Measurements from ENCODE around the gene NAV2.

NAV2 gene

DNA sequence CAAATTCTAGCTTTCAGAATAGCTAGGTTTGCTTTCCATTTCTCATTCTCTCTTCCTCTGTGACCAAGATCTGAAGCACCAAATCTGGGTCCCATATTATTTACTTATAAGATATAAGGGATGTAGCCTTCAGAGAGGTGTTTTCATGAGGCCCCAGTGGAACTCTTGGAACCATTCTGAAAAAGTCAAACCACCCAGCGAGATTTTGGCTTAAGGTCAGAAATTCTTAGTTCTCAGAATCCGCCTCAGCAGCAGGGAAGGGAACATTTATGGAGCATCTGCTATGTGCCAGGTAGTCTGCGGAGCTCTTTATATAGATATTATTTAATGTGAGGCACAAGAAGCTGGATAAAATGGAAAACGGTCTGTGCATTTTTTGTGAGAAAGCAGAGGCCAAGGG is 6.3 kb downstream of the NAV2 start:
- no peak for DNase-seq

- DNase-seq = no peak
These were observed 7.3 kb downstream of the NAV2 start for GRCh38 chr11:19719960-19720359.

DNA sequence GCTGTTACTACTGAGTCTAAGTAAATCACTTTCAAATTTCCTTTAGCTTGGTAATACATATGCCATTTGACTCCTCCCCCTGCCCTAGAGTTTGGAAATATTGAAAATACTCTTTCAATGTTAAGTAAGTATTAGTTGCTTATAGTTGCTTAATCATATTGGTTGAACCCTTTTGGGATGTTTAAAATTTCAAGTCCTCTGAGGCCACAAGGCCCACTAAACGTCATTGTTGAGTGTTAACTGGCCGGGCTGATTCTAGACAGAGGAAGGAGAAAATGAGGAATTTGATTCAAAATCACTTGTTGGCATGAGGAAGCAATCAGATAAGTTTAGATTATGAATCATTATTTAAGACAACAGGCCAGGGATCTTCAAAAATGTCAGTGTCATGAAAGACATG is 8.5 kb downstream of the NAV2 start:
- no peak for DNase-seq

GRCh38 chr11:19722702-19723101 is 10.1 kb downstream of the NAV2 start:
- no peak for DNase-seq

- no peak for DNase-seq
These were observed 11.1 kb downstream of the NAV2 start for GRCh38 chr11:19723572-19724342.

DNA sequence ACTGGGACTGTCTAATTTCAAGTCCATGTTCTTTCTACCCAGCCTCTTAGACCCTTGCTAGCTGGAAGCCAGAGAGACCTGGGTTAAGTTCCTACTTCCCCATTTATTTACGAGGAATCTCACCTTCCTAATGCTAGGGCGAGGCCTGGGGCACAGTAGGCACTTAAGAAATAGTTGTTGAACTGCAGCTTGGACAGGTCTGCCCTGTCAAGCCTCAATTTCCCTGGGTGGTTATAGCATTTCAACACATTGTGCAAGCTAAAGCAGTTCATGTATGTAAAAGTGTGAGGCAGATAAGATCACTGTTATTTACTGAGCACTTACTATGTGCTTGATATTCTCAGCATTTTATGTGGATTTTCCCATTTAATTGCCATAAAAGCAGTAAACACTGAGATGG is 12.1 kb downstream of the NAV2 start:
- no peak for DNase-seq

DNA sequence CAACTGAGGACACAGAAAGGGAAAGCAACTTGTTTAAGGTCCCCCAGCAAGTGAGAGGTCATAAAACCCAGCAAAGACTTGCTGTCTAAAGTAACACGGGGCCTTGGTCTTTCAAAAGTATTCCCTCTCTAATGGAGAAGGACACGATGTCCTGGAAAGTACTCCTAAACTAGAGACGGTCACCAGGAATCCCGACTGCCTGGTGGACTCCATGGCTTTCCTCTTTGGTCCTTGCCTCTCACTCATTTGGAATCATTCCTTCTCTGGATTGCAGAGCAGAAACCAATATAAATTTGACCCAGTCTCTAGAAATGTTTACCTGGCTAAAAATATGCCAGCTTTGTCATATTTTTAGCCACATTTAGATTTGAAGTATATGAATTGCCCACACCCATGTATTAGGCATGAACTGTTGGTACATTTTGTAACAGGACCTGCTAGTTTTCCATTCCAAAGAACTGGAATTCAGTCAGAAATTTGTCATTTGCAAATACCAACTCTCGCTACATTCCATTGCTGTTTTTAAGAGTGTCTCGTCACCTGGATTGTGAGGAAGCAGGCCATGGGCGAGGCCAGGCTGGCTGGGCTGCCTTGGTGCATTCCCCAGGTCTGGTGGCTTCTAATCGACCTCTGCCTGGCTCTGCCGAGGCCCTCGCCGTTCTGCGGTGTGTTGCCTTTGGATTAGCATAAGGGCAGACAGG is 12.9 kb downstream of the NAV2 start:
- DNase-seq = no peak

DNA sequence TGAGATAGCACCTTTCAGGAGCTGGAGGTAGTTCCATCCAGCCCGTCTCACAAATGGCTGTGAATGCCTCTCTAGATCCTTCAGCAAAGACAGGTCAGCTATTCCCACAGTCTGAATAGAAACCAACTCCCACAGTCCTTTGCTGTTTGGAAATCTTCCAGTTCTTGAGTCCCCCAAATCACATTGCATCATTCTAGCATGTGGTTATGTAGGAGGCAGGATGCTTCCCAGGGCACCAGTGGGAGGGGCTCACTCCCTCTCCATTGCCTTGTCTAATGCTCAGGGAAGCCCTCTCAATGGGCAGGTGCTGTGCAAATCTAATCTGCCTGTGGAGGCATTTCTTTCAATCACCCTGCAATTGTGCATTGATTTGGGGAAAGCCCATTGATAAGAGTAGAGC is 14.6 kb downstream of the NAV2 start:
- DNase-seq = no peak

DNA sequence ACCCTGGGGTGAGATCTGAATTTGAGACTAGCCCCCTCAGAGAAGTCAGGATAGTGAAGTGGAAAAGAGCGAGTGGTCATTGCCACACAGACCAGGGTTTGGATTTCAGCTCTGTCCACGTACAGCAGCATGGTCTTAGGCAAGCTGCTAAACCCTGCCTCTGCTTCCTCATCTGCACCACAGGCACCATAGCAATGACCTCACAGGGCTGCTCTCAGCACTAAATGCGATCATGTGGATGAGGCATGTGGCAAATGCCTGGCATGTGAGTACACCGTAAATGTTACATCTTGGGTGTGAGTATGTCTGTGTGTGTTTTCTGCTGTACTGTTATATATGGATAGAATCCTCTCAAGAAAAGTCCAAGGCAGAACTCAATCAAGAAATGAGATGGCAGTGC is 15.8 kb downstream of the NAV2 start:
- no peak for DNase-seq

GRCh38 chr11:19729141-19729540 is 16.5 kb downstream of the NAV2 start:
- DNase-seq = no peak

DNA sequence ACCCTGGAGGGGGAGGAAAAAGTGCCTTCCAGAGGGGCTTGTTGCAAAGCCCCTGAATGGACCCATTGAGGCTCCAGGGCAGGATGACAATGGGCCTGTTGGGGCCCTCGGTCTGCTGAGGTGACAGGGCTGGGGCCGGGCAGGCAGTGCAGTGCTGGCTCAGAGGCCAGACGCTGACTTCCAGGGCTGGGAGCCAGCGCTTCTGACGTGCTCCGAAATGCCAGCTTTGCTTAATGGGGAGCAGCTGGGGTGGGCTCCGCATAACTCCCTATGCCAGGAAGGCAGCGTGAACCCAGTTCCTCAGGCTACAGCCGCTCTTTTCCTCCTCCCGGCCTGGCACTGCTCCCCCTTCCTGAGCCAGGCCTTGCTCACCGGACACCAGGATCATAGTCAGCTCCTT is 17.7 kb downstream of the NAV2 start:
- no peak for DNase-seq

DNA sequence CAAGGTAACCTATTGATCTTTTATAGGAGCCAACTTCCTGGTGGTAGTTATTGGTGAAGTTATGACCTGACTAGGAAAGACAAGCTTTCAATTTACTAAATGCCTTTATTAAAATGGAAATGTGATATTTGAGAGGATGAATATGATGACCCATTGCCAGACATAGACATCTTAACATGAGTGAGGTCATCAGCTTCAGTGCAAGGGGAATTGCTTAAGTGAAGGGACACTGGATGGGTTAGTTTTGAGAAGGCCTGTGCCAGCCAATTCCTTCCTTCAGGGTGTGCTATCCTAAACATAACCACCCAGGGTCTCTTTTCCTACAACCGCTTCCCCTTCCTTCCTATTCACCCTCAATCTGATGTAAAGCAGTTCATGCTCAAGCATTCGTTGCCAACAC is 21.5 kb downstream of the NAV2 start:
- DNase-seq = no peak

DNA sequence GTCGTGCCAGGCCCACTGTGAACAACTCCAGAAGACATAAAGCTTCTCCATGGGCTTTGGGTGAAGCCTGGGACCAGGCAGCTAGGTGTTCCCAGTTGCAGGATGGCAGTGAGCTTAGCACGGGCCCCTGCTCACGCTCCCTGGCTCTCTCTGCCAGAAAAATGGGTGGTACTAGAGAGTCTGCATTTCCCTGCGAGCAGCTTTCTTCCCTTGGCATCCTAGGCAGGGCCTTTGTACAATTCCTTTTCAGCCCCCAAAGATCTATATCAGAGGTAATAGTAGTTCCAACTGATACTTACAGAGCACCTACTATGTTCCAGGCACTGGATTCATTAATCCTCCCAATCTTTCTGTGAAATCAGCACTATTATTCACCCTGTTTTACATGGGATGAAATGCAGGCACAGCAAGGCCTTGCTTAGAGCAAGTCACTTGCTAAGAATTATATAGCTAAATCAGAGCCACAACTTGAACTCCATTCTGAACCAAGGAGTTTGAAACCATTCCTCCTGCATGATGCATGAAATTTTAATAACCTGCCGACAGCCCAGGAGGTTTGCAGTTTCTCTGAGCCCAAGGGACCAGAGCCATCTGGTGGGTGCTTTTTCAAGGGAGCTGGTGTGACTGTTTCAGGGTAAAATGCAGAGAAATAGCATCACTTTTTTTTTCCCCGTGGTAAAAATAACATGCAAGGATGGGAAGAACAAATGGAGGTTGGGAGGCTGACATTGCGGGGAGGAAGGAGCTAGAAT is 22.7 kb downstream of the NAV2 start:
- no peak for DNase-seq

- no peak for DNase-seq
These were observed 23.4 kb downstream of the NAV2 start for GRCh38 chr11:19735909-19736498.

GRCh38 chr11:19736831-19737230 is 24.2 kb downstream of the NAV2 start:
- no peak for DNase-seq

GRCh38 chr11:19737575-19737974 is 24.9 kb downstream of the NAV2 start:
- DNase-seq = no peak

- DNase-seq = no peak
These were observed 25.5 kb downstream of the NAV2 start for GRCh38 chr11:19738124-19738523.

DNA sequence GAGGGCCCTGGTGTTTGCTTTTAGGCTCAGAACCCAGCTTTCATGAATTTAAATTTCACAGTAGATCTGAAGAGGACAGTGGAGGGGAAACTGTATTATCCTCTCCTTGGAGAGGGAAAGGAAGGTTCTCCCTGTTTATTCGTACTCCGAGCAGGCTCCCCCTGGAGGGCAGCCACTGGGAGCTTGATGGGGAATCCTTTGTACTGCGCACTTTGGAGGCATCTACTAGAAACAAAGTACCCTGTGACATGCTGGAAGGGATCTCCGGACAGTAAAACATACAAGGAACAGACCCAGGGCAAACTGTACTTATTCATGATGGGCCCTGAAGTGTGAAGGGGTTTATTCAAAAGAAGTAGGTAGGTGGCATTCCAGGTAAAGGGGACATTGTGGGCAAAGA is 27.2 kb downstream of the NAV2 start:
- no peak for DNase-seq

- DNase-seq = no peak
These were observed 27.9 kb downstream of the NAV2 start for GRCh38 chr11:19740586-19740985.

GRCh38 chr11:19742588-19743292 is 30.1 kb downstream of the NAV2 start:
- DNase-seq = peak; percentile 24

DNA sequence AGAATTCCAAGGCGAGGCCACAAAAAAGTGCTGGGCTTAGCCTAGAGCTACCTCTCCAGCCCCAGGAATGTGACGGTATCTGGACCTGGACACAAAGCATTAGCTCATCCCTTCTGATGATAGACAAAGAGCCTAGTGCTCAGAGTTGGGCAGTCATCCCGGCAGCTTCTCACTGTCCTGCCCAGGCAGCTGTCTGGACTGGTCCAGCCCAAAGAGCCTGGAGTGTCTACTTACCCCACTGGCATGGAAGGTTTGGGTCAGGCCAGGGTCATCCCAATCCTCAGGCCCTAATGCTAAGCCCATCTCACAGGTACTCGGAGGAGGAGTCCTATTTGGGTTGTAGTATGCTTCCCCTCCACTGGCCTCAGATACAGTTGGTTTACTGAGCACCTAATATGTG is 31.0 kb downstream of the NAV2 start:
- DNase-seq = no peak

- no peak for DNase-seq
These were observed 31.5 kb downstream of the NAV2 start for GRCh38 chr11:19744130-19744529.

DNA sequence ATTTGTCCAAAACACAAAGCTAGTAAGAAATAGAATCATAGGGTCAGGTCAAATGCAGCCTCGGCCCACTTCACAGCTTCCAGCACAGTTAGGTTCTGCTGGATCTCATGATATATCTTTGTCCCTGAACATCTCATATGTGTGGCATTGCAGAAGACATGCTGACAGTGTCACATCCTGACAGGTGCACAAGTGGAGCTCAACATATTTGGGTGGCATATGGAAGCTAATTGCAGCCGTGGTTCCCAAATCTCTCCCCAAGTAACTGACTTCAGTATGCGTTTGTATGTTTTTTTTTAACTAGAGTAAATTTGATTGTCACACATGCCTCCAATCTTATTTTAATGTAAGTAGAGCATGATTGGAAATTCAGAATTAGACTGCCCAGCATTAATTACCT is 33.4 kb downstream of the NAV2 start:
- DNase-seq = no peak

Measured in NCI-H510A (cell line).